ENCODE results near the gene ADGRD1.

ADGRD1 gene

GRCh38 chr12:131025939-131026702 lies 72.4 kb downstream of the ADGRD1 start:
- ATAC-seq, result no peak
- no peak for TF ChIP-seq ZNF565 (CRISPR knock-in tag; conservative IDR thresholded peaks at IDR 0.05; ENCODE audit: low read depth)
- no peak for TF ChIP-seq PPARA (CRISPR knock-in tag; IDR thresholded peaks at IDR 0.05; ENCODE audit: borderline replicate concordance)
- TF ChIP-seq ZFP3 (CRISPR knock-in tag; IDR thresholded peaks at IDR 0.05), result no peak
- no peak for TF ChIP-seq POU6F1 (CRISPR knock-in tag; IDR thresholded peaks at IDR 0.05; ENCODE audit: borderline replicate concordance, low read depth)
- TF ChIP-seq ISL1 (CRISPR knock-in tag; IDR thresholded peaks at IDR 0.05), result no peak
- TF ChIP-seq ZNF70 (CRISPR knock-in tag; IDR thresholded peaks at IDR 0.05), result no peak
- TF ChIP-seq CSRNP3 (CRISPR knock-in tag; IDR thresholded peaks at IDR 0.05), result no peak
- no peak for TF ChIP-seq TOX (CRISPR knock-in tag; IDR thresholded peaks at IDR 0.05; ENCODE audit: borderline replicate concordance)
- TF ChIP-seq ZFP30 (CRISPR knock-in tag; IDR thresholded peaks at IDR 0.05), result no peak
- TF ChIP-seq PATZ1 (CRISPR knock-in tag; IDR thresholded peaks at IDR 0.05; ENCODE audit: borderline replicate concordance), result no peak

- no peak for ATAC-seq
- TF ChIP-seq ZNF565 (CRISPR knock-in tag; conservative IDR thresholded peaks at IDR 0.05; ENCODE audit: low read depth), result no peak
- TF ChIP-seq ZFP30 (CRISPR knock-in tag; IDR thresholded peaks at IDR 0.05), result no peak
- TF ChIP-seq, protein P1, sequence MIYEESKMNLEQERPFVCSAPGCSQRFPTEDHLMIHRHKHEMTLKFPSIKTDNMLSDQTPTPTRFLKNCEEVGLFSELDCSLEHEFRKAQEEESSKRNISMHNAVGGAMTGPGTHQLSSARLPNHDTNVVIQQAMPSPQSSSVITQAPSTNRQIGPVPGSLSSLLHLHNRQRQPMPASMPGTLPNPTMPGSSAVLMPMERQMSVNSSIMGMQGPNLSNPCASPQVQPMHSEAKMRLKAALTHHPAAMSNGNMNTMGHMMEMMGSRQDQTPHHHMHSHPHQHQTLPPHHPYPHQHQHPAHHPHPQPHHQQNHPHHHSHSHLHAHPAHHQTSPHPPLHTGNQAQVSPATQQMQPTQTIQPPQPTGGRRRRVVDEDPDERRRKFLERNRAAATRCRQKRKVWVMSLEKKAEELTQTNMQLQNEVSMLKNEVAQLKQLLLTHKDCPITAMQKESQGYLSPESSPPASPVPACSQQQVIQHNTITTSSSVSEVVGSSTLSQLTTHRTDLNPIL (CRISPR knock-in tag; IDR thresholded peaks at IDR 0.05; ENCODE audit: low read depth), result no peak
- no peak for TF ChIP-seq ZFP3 (CRISPR knock-in tag; IDR thresholded peaks at IDR 0.05)
- no peak for TF ChIP-seq ZNF70 (CRISPR knock-in tag; IDR thresholded peaks at IDR 0.05)
- no peak for TF ChIP-seq CSRNP3 (CRISPR knock-in tag; IDR thresholded peaks at IDR 0.05)
- TF ChIP-seq CSDC2 (CRISPR knock-in tag; IDR thresholded peaks at IDR 0.05), result no peak
- TF ChIP-seq ESRRG (CRISPR knock-in tag; IDR thresholded peaks at IDR 0.05), result no peak
These were observed 73.0 kb downstream of the ADGRD1 start for GRCh38 chr12:131026754-131027153.

- no peak for TF ChIP-seq ZFP30 (CRISPR knock-in tag; IDR thresholded peaks at IDR 0.05)
- no peak for TF ChIP-seq CSRNP3 (CRISPR knock-in tag; IDR thresholded peaks at IDR 0.05)
- TF ChIP-seq PATZ1 (CRISPR knock-in tag; IDR thresholded peaks at IDR 0.05; ENCODE audit: borderline replicate concordance), result no peak
- no peak for ATAC-seq
These were observed 73.6 kb downstream of the ADGRD1 start for GRCh38 chr12:131027264-131027663.
